Measurements from ENCODE around the gene NDP. TPM values are rescaled to one million over a fixed set of nuclear protein-coding genes. Genes with fewer than 3 reads are reported as not detected.

Gene NDP
- total RNA-seq, 1 experiment from 2014 or later = 0.28 TPM

GRCh38 chrX:43970528-43970927, 2.7 kb downstream of the NDP start (continued):
- no peak for TF ChIP-seq FOXP4 (CRISPR knock-in tag; IDR thresholded peaks at IDR 0.05)
- no peak for TF ChIP-seq ATF1 (CRISPR knock-in tag; IDR thresholded peaks at IDR 0.05)
- TF ChIP-seq ZNF512 (CRISPR knock-in tag; IDR thresholded peaks at IDR 0.05; ENCODE audit: borderline replicate concordance) = no peak

- no peak overlapping the region for H3K27ac Mint-ChIP-seq
- DNase-seq (ENCODE audit: low spot score) = peak; percentile 19
- ChIA-PET POLR2A (no interaction called here), CTCF (interaction anchor here (0.7 to 1.2 kb wide), 2 partner anchors 11 to 56 kb away, joined by 3 to 4 read pairs; no protein-coding TSS in a partner anchor)
- H3K4me3 Mint-ChIP-seq = no peak overlapping the region
- peaks cover 15% of the 10 kb centered on the region; the same call in 1 of the 2 replicates for H3K27me3 Mint-ChIP-seq (ENCODE audit: low read depth)
- no peak for TF ChIP-seq IRF1 (CRISPR knock-in tag; IDR thresholded peaks at IDR 0.05)
- TF ChIP-seq ATF6 (CRISPR knock-in tag; IDR thresholded peaks at IDR 0.05) = no peak
- no peak for TF ChIP-seq ZSCAN18 (CRISPR knock-in tag; IDR thresholded peaks at IDR 0.05)
- no peak for TF ChIP-seq ZNF317 (CRISPR knock-in tag; IDR thresholded peaks at IDR 0.05; ENCODE audit: borderline replicate concordance, low read depth)
- no peak for TF ChIP-seq CDX4 (CRISPR knock-in tag; IDR thresholded peaks at IDR 0.05; ENCODE audit: borderline replicate concordance)
- no peak for TF ChIP-seq NR2C2 (CRISPR knock-in tag; IDR thresholded peaks at IDR 0.05)
- no peak for TF ChIP-seq FOXK1 (CRISPR knock-in tag; IDR thresholded peaks at IDR 0.05)
- no peak for TF ChIP-seq EMX1 (CRISPR knock-in tag; IDR thresholded peaks at IDR 0.05)
- TF ChIP-seq KAT7 (CRISPR knock-in tag; IDR thresholded peaks at IDR 0.05; ENCODE audit: borderline replicate concordance) = no peak
- no peak for TF ChIP-seq RORB (CRISPR knock-in tag; IDR thresholded peaks at IDR 0.05)
- TF ChIP-seq ZMAT4 (CRISPR knock-in tag; IDR thresholded peaks at IDR 0.05) = no peak
- TF ChIP-seq ZNF416 (CRISPR knock-in tag; IDR thresholded peaks at IDR 0.05) = no peak
- TF ChIP-seq ZNF232 (CRISPR knock-in tag; IDR thresholded peaks at IDR 0.05) = no peak
- TF ChIP-seq PRRX2 (CRISPR knock-in tag; IDR thresholded peaks at IDR 0.05) = no peak
- TF ChIP-seq RELA (CRISPR knock-in tag; IDR thresholded peaks at IDR 0.05; ENCODE audit: borderline replicate concordance) = no peak
- TF ChIP-seq JUN (CRISPR knock-in tag; IDR thresholded peaks at IDR 0.05) = no peak
- H3K9me3 Mint-ChIP-seq = no peaks in the 10 kb centered on the region
- peaks cover 31% of the 10 kb centered on the region for H3K4me1 Mint-ChIP-seq
- no peaks in the 10 kb centered on the region for H3K36me3 Mint-ChIP-seq
- ATAC-seq = peak; percentile 59
These were observed 3.4 kb downstream of the NDP start for GRCh38 chrX:43969504-43970501.

Measured in WTC11 (cell line).